ENCODE measurements around the gene IL32. TPM values are rescaled to one million over a fixed set of nuclear protein-coding genes. Genes with fewer than 3 reads are reported as not detected.
"Not testable (repeated sequence)": the region's sequence is repeated elsewhere in the genome, so short reads cannot be mapped to it uniquely, and the experiment has no call there.

IL32 gene
- polyA plus RNA-seq, 12 donors, result 34.5 to 228 (median 112) TPM; not detected in 1

GRCh38 chr16:3063625-3064386 lies 1.6 kb upstream of the IL32 start:
- no peak for DNase-seq

GRCh38 chr16:3065742-3066439 lies 451 bp downstream of the IL32 start:
- DNase-seq, result no peak

DNA sequence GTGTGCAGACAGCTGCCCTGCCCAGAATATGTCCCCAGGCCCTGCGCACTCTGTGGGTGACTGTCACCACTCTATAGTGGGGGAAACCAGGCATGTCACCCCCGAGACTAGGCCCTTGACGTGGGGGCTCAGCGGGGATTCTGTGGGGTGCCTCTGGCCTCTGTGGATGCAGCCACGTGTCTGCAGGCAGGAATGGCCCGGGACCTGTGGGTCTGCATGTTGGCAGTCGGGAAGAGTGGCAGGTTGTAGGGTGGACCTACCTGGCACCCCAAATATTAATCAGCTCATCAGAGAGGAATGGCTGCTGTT lies 954 bp downstream of the IL32 start:
- DNase-seq, result no peak

GRCh38 chr16:3068487-3068886 lies 3.0 kb downstream of the IL32 start:
- DNase-seq, result no peak

DNA sequence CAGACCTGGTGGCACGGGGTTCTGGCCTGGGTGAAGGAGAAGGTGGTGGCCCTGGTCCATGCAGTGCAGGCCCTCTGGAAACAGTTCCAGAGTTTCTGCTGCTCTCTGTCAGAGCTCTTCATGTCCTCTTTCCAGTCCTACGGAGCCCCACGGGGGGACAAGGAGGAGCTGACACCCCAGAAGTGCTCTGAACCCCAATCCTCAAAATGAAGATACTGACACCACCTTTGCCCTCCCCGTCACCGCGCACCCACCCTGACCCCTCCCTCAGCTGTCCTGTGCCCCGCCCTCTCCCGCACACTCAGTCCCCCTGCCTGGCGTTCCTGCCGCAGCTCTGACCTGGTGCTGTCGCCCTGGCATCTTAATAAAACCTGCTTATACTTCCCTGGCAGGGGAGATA lies 3.7 kb downstream of the IL32 start:
- DNase-seq, result not testable (repeated sequence)

DNA sequence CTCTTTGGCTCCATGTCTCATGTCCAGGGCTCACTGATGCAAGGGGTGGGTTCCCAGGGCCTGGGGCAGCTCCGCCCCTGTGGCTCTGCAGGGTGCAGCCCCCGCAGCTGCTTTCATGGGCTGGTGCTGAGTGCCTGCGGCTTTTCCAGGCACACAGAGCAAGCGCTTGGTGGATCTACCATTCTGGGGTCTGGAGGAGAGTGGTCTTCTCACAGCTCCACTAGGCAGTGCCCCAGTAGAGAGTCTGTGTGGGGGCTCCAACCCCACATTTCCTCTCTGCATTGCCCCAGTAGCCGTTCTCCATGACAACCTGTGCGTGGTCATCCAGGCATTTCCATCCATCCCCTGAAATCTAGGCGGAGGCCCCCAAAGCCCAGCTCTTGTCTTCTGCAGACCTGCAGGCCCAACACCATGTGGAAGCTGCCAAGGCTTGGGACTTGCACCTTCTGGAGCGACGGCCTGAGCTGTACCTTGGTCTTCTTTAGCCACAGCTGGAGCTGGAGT lies 5.2 kb downstream of the IL32 start:
- no peak for DNase-seq

DNA sequence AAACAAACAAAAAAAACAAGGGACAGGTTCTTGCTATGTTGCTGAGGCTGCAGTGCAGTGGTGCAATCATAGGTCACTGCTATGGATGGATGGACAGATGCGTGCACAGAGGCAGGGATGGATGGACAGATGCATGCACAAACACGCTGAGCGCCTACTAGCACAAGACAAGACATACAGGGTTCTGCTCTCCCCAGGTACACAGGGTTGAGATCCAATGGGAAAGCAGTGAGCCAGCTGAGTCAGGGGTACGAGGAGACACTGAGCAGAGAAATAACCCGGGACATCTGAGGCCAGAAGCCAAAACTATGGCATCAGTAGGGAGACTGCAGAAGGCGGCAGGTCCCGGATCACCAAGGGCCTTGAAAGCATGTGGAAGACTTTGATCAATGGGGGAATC lies 6.2 kb downstream of the IL32 start:
- DNase-seq, result no peak

GRCh38 chr16:3072148-3072547 lies 6.7 kb downstream of the IL32 start:
- DNase-seq, result not testable (repeated sequence)

GRCh38 chr16:3072576-3073263 lies 7.3 kb downstream of the IL32 start:
- DNase-seq, result not testable (repeated sequence)

GRCh38 chr16:3073448-3073847 lies 8.0 kb downstream of the IL32 start:
- no peak for DNase-seq

DNA sequence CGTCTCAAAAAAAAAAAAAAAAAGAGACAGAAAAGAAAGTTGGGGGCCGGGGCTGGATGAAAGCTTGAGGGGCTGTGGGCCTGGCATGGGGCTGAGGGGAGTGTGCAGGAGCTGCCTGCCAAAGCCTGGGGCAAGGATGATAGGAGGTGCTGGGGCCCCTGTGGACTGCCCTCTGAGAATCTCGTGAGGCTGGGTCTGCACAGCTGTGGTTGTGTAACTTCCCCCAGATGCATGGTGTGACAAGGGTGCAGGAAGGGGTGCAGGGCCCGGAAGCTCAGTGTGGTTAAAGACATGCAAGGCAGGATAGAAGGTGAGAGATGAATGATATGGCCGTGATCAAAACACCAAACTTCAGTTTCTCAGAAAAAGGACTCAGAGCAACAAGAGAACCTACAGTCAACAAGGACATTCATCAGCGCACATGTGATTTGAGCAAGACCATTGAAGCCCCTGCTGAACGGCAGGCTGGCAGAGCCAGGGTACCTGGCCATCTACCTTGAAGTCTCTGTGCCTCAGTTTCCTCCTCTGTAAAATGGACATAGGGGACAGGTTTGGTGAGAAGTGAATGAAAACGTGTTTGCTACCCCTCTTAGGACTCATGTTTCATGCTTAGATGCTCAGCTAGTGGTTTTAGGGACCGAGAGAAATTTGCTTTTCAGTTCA lies 9.6 kb downstream of the IL32 start:
- no peak for DNase-seq

GRCh38 chr16:3075523-3075915 lies 10.1 kb downstream of the IL32 start:
- DNase-seq, result no peak

GRCh38 chr16:3075946-3076345 lies 10.5 kb downstream of the IL32 start:
- not testable (repeated sequence) for DNase-seq

- no peak for DNase-seq
These were observed 11.1 kb downstream of the IL32 start for GRCh38 chr16:3076577-3076976.

DNA sequence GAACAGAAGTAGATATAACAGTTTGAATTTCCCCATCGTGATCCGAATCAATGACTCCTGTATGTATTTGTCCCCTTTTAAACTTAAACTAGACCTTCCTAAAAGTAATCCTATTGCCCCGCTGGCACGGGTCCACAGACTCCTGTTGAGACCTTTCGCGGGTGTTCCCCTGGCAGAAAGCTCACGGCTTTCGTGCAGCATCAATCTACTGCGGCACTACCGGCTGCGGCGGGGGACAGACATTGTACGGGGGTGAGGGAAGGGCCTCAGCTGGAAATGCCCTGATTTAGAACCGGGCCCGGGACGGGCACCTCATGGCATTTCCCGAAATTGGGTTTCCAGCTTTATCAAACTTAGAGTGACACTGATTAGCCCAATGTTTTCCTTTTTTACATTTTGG lies 14.6 kb downstream of the IL32 start:
- no peak for DNase-seq

DNA sequence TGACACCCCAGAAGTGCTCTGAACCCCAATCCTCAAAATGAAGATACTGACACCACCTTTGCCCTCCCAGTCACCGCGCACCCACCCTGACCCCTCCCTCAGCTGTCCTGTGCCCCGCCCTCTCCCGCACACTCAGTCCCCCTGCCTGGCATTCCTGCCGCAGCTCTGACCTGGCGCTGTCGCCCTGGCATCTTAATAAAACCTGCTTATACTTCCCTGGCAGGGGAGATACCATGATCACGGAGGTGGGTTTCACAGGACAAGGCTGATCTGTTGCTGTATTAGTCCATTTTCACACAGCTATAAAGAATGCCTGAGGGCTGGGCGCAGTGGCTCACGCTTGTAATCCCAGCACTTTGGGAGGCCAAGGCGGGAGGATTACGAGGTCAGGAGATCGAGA lies 16.5 kb downstream of the IL32 start:
- not testable (repeated sequence) for DNase-seq

- DNase-seq, result not testable (repeated sequence)
These were observed 18.0 kb downstream of the IL32 start for GRCh38 chr16:3083408-3083807.

- DNase-seq, result no peak
These were observed 19.1 kb downstream of the IL32 start for GRCh38 chr16:3084491-3084890.

DNA sequence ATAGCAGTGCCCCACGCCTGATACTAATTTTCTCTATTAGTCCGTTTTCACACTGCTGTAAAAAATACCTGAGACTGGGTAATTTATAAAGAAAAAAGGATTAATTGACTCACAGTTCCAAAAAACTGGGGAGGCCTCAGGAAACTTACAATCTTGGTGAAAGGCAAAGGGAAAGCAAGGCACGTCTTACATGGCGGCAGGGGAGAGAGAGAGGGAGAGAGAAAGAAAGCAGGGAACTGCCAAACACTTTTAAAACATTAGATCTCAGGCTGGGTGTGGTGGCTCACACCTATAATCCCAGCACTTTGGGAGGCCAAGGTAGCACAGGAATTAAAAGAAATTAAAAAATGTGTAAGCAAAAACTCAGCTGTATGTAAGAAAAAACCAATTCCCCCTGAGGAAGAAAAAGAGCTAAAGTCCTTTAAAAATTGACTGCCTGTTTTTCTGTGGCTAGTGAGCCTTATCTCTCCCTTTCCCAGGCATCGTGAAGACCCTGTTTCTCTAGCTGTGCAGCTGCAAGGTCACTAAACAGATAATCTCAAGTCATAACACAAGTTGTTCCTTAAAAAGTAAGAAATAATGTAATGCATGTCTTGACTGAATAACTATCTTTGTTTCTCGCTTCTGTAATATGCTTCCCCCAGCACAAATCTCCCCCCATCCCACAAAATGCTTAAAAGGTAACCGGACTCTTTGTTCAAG lies 19.7 kb downstream of the IL32 start:
- DNase-seq, result no peak

GRCh38 chr16:3085868-3086595 lies 20.6 kb downstream of the IL32 start:
- no peak for DNase-seq

Measured in muscle of arm (tissue), 12 donors.